Subcutaneous abdominal adipose tissue (tissue), 5 donors: ENCODE data around the gene DDA1.

ENCODE experiments used
- H3K27ac ChIP-seq: one replicate; pipeline ENCODE4 v1.7.0; 2013; ENCODE audit warnings: low read depth, mild to moderate bottlenecking, inconsistent platforms, low read length, moderate library complexity
- H3K27me3 ChIP-seq, 5 donors: one replicate each; pipeline ENCODE4 v1.7.0; 2013; ENCODE audit warnings: low read length in 5 of 5, inconsistent platforms in 1 of 5; ENCODE audit not compliant: control insufficient read depth in 5 of 5, insufficient read depth in 4 of 5
- H3K36me3 ChIP-seq, 5 donors: one replicate each; pipeline ENCODE4 v1.7.0; 2013; ENCODE audit warnings: low read length in 5 of 5; ENCODE audit not compliant: control insufficient read depth in 5 of 5, insufficient read depth in 5 of 5
- H3K4me1 ChIP-seq, 5 donors: one replicate each; pipeline ENCODE4 v1.7.0; 2013; ENCODE audit warnings: low read length in 5 of 5, mild to moderate bottlenecking in 3 of 5, moderate library complexity in 1 of 5; ENCODE audit not compliant: control insufficient read depth in 5 of 5, insufficient read depth in 5 of 5
- H3K4me3 ChIP-seq, 5 donors: one replicate each; pipeline ENCODE4 v1.7.0; 2013; ENCODE audit warnings: low read length in 5 of 5, low read depth in 1 of 5
- H3K9ac ChIP-seq, 5 donors: one replicate each; pipeline ENCODE4 v1.7.0; 2013; ENCODE audit warnings: low read length in 5 of 5, mild to moderate bottlenecking in 4 of 5, moderate library complexity in 3 of 5
- H3K9me3 ChIP-seq, 5 donors: one replicate each; pipeline ENCODE4 v1.7.0; 2013; ENCODE audit warnings: low read length in 5 of 5; ENCODE audit not compliant: control insufficient read depth in 5 of 5
- donor health status: healthy.
- donor health status: healthy.
- donor health status: healthy.
- donor health status: healthy.
- donor health status: healthy.

DDA1 gene

GRCh38 chr19:17322854-17323253 lies 13.5 kb downstream of the DDA1 start:
- H3K36me3 ChIP-seq, result peaks cover 0 to 55% (median 34%) of the 10 kb centered on the region in 5 donors
- no peaks in the 10 kb centered on the region for H3K27me3 ChIP-seq
- H3K27ac ChIP-seq, result no peak overlapping the region
- H3K4me3 ChIP-seq, result peak overlapping the region in 1 of 5 donors; percentile 0
- H3K9ac ChIP-seq, result no peak overlapping the region
- peaks cover 0 to 39% (median 33%) of the 10 kb centered on the region in 5 donors for H3K4me1 ChIP-seq
- H3K9me3 ChIP-seq, result no peaks in the 10 kb centered on the region

GRCh38 chr19:17323300-17323963 lies 14.1 kb downstream of the DDA1 start:
- no peaks in the 10 kb centered on the region for H3K27me3 ChIP-seq
- peaks cover 0 to 54% (median 34%) of the 10 kb centered on the region in 5 donors for H3K36me3 ChIP-seq
- H3K9me3 ChIP-seq, result no peaks in the 10 kb centered on the region
- no peak overlapping the region for H3K27ac ChIP-seq
- H3K4me1 ChIP-seq, result peaks cover 0 to 39% (median 34%) of the 10 kb centered on the region in 5 donors
- H3K9ac ChIP-seq, result no peak overlapping the region
- peak overlapping the region in 1 of 5 donors; percentile 50 for H3K4me3 ChIP-seq

- H3K27ac ChIP-seq, result no peak overlapping the region
- H3K36me3 ChIP-seq, result peaks cover 0 to 50% (median 33%) of the 10 kb centered on the region in 5 donors
- no peaks in the 10 kb centered on the region for H3K9me3 ChIP-seq
- peak overlapping the region in 1 of 5 donors; percentile 50 for H3K4me3 ChIP-seq
- H3K4me1 ChIP-seq, result peaks cover 0 to 39% (median 34%) of the 10 kb centered on the region in 5 donors
- no peaks in the 10 kb centered on the region for H3K27me3 ChIP-seq
- H3K9ac ChIP-seq, result no peak overlapping the region
These were observed 14.6 kb downstream of the DDA1 start for GRCh38 chr19:17323964-17324332.

GRCh38 chr19:17324357-17325114 lies 15.2 kb downstream of the DDA1 start:
- no peaks in the 10 kb centered on the region for H3K27me3 ChIP-seq
- H3K27ac ChIP-seq, result no peak overlapping the region
- H3K9me3 ChIP-seq, result no peaks in the 10 kb centered on the region
- H3K4me1 ChIP-seq, result peaks cover 0 to 45% (median 34%) of the 10 kb centered on the region in 5 donors
- H3K9ac ChIP-seq, result no peak overlapping the region
- no peak overlapping the region for H3K4me3 ChIP-seq
- H3K36me3 ChIP-seq, result peaks cover 0 to 48% (median 30%) of the 10 kb centered on the region in 5 donors

- H3K9ac ChIP-seq, result no peak overlapping the region
- H3K27me3 ChIP-seq, result no peaks in the 10 kb centered on the region
- no peaks in the 10 kb centered on the region for H3K9me3 ChIP-seq
- H3K36me3 ChIP-seq, result peaks cover 0 to 47% (median 24%) of the 10 kb centered on the region in 5 donors
- H3K4me1 ChIP-seq, result peaks cover 0 to 46% (median 34%) of the 10 kb centered on the region in 5 donors
- H3K4me3 ChIP-seq, result no peak overlapping the region
- H3K27ac ChIP-seq, result no peak overlapping the region
These were observed 15.8 kb downstream of the DDA1 start for GRCh38 chr19:17325133-17325532.

- H3K27ac ChIP-seq, result peak overlapping the region; percentile 37
- H3K9ac ChIP-seq, result no peak overlapping the region
- H3K4me1 ChIP-seq, result peaks cover 0 to 46% (median 34%) of the 10 kb centered on the region in 5 donors
- H3K4me3 ChIP-seq, result no peak overlapping the region
- no peaks in the 10 kb centered on the region for H3K27me3 ChIP-seq
- H3K36me3 ChIP-seq, result peaks cover 0 to 48% (median 21%) of the 10 kb centered on the region in 5 donors
- no peaks in the 10 kb centered on the region for H3K9me3 ChIP-seq
These were observed 16.7 kb downstream of the DDA1 start for GRCh38 chr19:17325881-17326594.

GRCh38 chr19:17326595-17326966 lies 17.2 kb downstream of the DDA1 start:
- no peaks in the 10 kb centered on the region for H3K27me3 ChIP-seq
- no peak overlapping the region for H3K9ac ChIP-seq
- H3K36me3 ChIP-seq, result peaks cover 0 to 47% (median 17%) of the 10 kb centered on the region in 5 donors
- no peaks in the 10 kb centered on the region for H3K9me3 ChIP-seq
- H3K4me1 ChIP-seq, result peaks cover 0 to 46% (median 34%) of the 10 kb centered on the region in 5 donors
- no peak overlapping the region for H3K27ac ChIP-seq
- H3K4me3 ChIP-seq, result no peak overlapping the region

- H3K36me3 ChIP-seq, result peaks cover 0 to 41% (median 12%) of the 10 kb centered on the region in 5 donors
- no peaks in the 10 kb centered on the region for H3K9me3 ChIP-seq
- H3K4me3 ChIP-seq, result no peak overlapping the region
- no peak overlapping the region for H3K9ac ChIP-seq
- H3K4me1 ChIP-seq, result peaks cover 0 to 45% (median 29%) of the 10 kb centered on the region in 5 donors
- no peak overlapping the region for H3K27ac ChIP-seq
- H3K27me3 ChIP-seq, result no peaks in the 10 kb centered on the region
These were observed 17.8 kb downstream of the DDA1 start for GRCh38 chr19:17327068-17327653.

GRCh38 chr19:17327654-17328516 lies 18.5 kb downstream of the DDA1 start:
- Histone ChIP-seq H3K9me3 (no peaks in the 10 kb centered on the region), H3K27me3 (no peaks in the 10 kb centered on the region), H3K36me3 (peaks cover 0 to 42% (median 10%) of the 10 kb centered on the region in 5 donors), H3K9ac (no peak overlapping the region), H3K4me3 (no peak overlapping the region), H3K4me1 (peaks cover 0 to 38% (median 22%) of the 10 kb centered on the region in 5 donors), H3K27ac (no peak overlapping the region)
